MCF 10A (cell line): Measurements from ENCODE around the gene NUB1. TPM values are rescaled to one million over a fixed set of nuclear protein-coding genes. Genes with fewer than 3 reads are reported as not detected.

Source experiments
- BruUV-seq: library from RNA; stranded (reverse); fragments of 400-500 nt; replicated peaks from 2 replicates; lab custom pipeline; 2021; lab: Mats Ljungman, UMichigan
- CTCF ChIA-PET: fragments of 300-600 bp; sonication (Branson Sonifier 250); formaldehyde crosslinking; extraction: SDS; loops from one replicate; lab custom pipeline; 2021; ENCODE audit warnings: antibody characterized with exemption, inconsistent platforms; lab: Yijun Ruan, JAX
- POLR2A ChIA-PET: fragments of 300-600, 350-650 bp; sonication (Branson Sonifier 250); formaldehyde crosslinking; extraction: SDS; loops from one replicate; lab custom pipeline; 2020; ENCODE audit warnings: antibody characterized with exemption, inconsistent platforms; lab: Yijun Ruan, JAX
- DNase-seq: peaks from one replicate; pipeline ENCODE4 v3.0.0-alpha.2; 2018; ENCODE audit not compliant: unreplicated experiment
- H3K27ac Mint-ChIP-seq: one replicate; pipeline ENCODE4 v1.8.0; 2022; ENCODE audit warnings: mild to moderate bottlenecking, low read depth, mixed read lengths; ENCODE audit not compliant: unreplicated experiment
- H3K27me3 Mint-ChIP-seq: one replicate; pipeline ENCODE4 v1.8.0; 2022; ENCODE audit warnings: mixed read lengths; ENCODE audit not compliant: insufficient read depth, unreplicated experiment
- H3K36me3 Mint-ChIP-seq: one replicate; pipeline ENCODE4 v1.8.0; 2022; ENCODE audit warnings: mild to moderate bottlenecking, moderate library complexity, mixed read lengths; ENCODE audit not compliant: insufficient read depth, unreplicated experiment
- H3K4me1 Mint-ChIP-seq: one replicate; pipeline ENCODE4 v1.8.0; 2022; ENCODE audit warnings: mixed read lengths; ENCODE audit not compliant: insufficient read depth, unreplicated experiment
- H3K4me3 Mint-ChIP-seq: one replicate; pipeline ENCODE4 v1.8.0; 2022; ENCODE audit warnings: mild to moderate bottlenecking, moderate library complexity, mixed read lengths; ENCODE audit not compliant: unreplicated experiment
- H3K9me3 Mint-ChIP-seq: one replicate; pipeline ENCODE4 v1.8.0; 2022; ENCODE audit warnings: mixed read lengths; ENCODE audit not compliant: unreplicated experiment
- CTCF ChIP-seq: fragments of 200-600 bp; IDR thresholded peaks from one replicate; pipeline ENCODE4 v1.8.0; 2022; ENCODE audit warnings: antibody characterized with exemption, mild to moderate bottlenecking; ENCODE audit not compliant: unreplicated experiment
- intact Hi-C: fragments of 100-400 bp; cut with micrococcal nuclease; formaldehyde crosslinking; loops from 2 replicates; pipeline ENCODE4 v1.14.1; 2022
- total RNA-seq: library from RNA; stranded (reverse); gene quantifications from 2 replicates; pipeline ENCODE4 v1.2.3, GENCODE V29; 2022

Gene NUB1
- total RNA-seq, 1 experiment from 2014 or later = 53.3 TPM

DNA sequence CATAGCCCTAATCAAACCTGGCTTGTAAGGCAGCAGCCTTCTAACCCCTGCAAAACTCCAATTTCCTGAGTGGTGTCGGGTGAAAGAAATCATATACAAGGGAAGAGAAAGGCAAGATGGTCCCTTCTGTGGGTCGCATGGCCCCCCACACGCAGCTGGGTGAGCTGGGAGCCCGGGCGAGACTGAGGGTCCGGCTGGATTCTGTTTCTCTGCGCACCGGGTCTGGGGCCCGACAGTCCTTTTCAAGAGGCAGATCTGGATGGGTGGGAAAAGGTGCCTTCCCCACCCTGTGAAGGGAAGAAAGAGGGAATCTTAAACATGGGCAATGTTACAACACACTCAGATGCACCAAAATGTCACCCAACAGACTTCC is 49.7 kb downstream of the NUB1 start:
- POLR2A ChIA-PET = no interaction called here
- H3K9me3 Mint-ChIP-seq = no peaks in the 10 kb centered on the region
- BruUV-seq = no TSS peak
- peaks cover 45% of the 10 kb centered on the region for H3K27me3 Mint-ChIP-seq
- DNase-seq = no peak
- no peak overlapping the region for H3K27ac Mint-ChIP-seq
- no peak overlapping the region for H3K4me3 Mint-ChIP-seq
- intact Hi-C loops = no loop called here
- no peaks in the 10 kb centered on the region for H3K36me3 Mint-ChIP-seq
- TF ChIP-seq CTCF = no peak
- CTCF ChIA-PET = no interaction called here
- H3K4me1 Mint-ChIP-seq = no peaks in the 10 kb centered on the region

DNA sequence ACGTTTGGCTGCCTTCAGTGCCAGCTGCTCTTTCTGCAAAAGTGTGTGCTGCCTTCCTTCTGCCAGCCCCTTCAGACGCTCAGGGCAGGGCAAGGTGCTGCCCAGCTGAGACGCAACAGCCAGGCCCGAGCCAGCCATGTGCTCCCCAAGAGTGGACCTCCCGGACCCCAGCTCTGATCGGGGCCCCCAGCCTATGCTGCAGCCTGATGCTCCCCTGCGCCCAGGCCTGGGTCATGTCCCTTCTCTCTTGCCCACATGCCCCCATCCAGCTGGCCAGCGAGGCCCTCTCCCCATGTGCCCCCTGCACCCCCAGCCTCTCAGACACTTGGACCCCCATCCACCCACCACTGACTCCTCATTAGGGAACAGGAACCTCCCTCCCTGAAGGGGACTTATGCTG is 50.4 kb downstream of the NUB1 start:
- Mint-ChIP-seq H3K9me3 (no peaks in the 10 kb centered on the region), H3K4me3 (no peak overlapping the region), H3K27me3 (peaks cover 45% of the 10 kb centered on the region), H3K27ac (no peak overlapping the region), H3K4me1 (no peaks in the 10 kb centered on the region), H3K36me3 (no peaks in the 10 kb centered on the region)
- DNase-seq = no peak
- BruUV-seq = no TSS peak
- POLR2A ChIA-PET = no interaction called here
- CTCF ChIA-PET = no interaction called here
- intact Hi-C loops = no loop called here
- no peak for TF ChIP-seq CTCF

- H3K9me3 Mint-ChIP-seq = no peaks in the 10 kb centered on the region
- no peak overlapping the region for H3K27ac Mint-ChIP-seq
- no peak for TF ChIP-seq CTCF
- CTCF ChIA-PET = interaction anchor here (0.5 kb wide), 1 partner anchor 517 kb away, joined by 5 read pairs; no protein-coding TSS in a partner anchor
- POLR2A ChIA-PET = no interaction called here
- intact Hi-C loops = no loop called here
- no peaks in the 10 kb centered on the region for H3K36me3 Mint-ChIP-seq
- no peak overlapping the region for H3K4me3 Mint-ChIP-seq
- no peaks in the 10 kb centered on the region for H3K4me1 Mint-ChIP-seq
- H3K27me3 Mint-ChIP-seq = peaks cover 45% of the 10 kb centered on the region
- no TSS peak for BruUV-seq
- no peak for DNase-seq
Measured at GRCh38 chr7:151392426-151392825, 50.8 kb downstream of the NUB1 start.

GRCh38 chr7:151393031-151393977 is 51.7 kb downstream of the NUB1 start:
- Mint-ChIP-seq H3K4me1 (no peaks in the 10 kb centered on the region), H3K9me3 (no peaks in the 10 kb centered on the region), H3K36me3 (no peaks in the 10 kb centered on the region), H3K27ac (peak overlapping the region; percentile 58), H3K4me3 (no peak overlapping the region), H3K27me3 (peaks cover 45% of the 10 kb centered on the region)
- POLR2A ChIA-PET = interaction anchor here (0.6 kb wide), 2 partner anchors 11 to 161 kb away, joined by 3 to 4 read pairs; no protein-coding TSS in a partner anchor
- CTCF ChIA-PET = interaction anchor here (0.5 to 1.3 kb wide), 3 partner anchors 15 to 518 kb away, joined by 3 to 5 read pairs (median 3); no protein-coding TSS in a partner anchor
- no TSS peak for BruUV-seq
- no peak for TF ChIP-seq CTCF
- DNase-seq = no peak
- intact Hi-C loops = no loop called here
